Measurements from ENCODE around the gene CACNB1.

CACNB1 gene

GRCh38 chr17:39225308-39225958, 28.0 kb upstream of the CACNB1 start, which contains the start of gene STAC2:
Gene STAC2 (minus strand): TSS chr17:39225945. CDS start chr17:39225502, 443 bp downstream.
- no peak for DNase-seq

- DNase-seq = no peak
Measured at GRCh38 chr17:39224778-39225307, 27.4 kb upstream of the CACNB1 start.

GRCh38 chr17:39223907-39224777, 26.7 kb upstream of the CACNB1 start:
- DNase-seq = no peak

GRCh38 chr17:39222866-39223834, 25.7 kb upstream of the CACNB1 start:
- no peak for DNase-seq

GRCh38 chr17:39222151-39222550, 24.7 kb upstream of the CACNB1 start:
- no peak for DNase-seq

- DNase-seq = no peak
Measured at GRCh38 chr17:39221572-39221971, 24.1 kb upstream of the CACNB1 start.

GRCh38 chr17:39219647-39220154, 22.2 kb upstream of the CACNB1 start:
- DNase-seq = no peak

GRCh38 chr17:39218906-39219305, 21.4 kb upstream of the CACNB1 start:
- no peak for DNase-seq

GRCh38 chr17:39217734-39218369, 20.4 kb upstream of the CACNB1 start:
- DNase-seq = no peak

GRCh38 chr17:39213852-39214251, 16.4 kb upstream of the CACNB1 start:
- no peak for DNase-seq

GRCh38 chr17:39212841-39213480, 15.5 kb upstream of the CACNB1 start:
- DNase-seq = no peak

- DNase-seq = no peak
Measured at GRCh38 chr17:39212195-39212810, 14.8 kb upstream of the CACNB1 start.

GRCh38 chr17:39210093-39210434, 12.6 kb upstream of the CACNB1 start:
- DNase-seq = no peak

GRCh38 chr17:39209317-39210092, 12.0 kb upstream of the CACNB1 start:
- DNase-seq = no peak

GRCh38 chr17:39208893-39209292, 11.4 kb upstream of the CACNB1 start:
- no peak for DNase-seq

GRCh38 chr17:39208136-39208535, 10.7 kb upstream of the CACNB1 start:
- no peak for DNase-seq

- no peak for DNase-seq
Measured at GRCh38 chr17:39205112-39205526, 7.7 kb upstream of the CACNB1 start.

GRCh38 chr17:39204245-39204644, 6.8 kb upstream of the CACNB1 start:
- no peak for DNase-seq

GRCh38 chr17:39200957-39201510, 3.6 kb upstream of the CACNB1 start:
- DNase-seq = no peak
